Spleen (tissue), 7 donors: ENCODE measurements around the gene PDLIM4.

Experiments
- POLR2A ChIP-seq, 3 donors: fragments of 450-650 bp; IDR thresholded peaks; one replicate each; pipeline ENCODE4 v1.5.1; 2017; ENCODE audit warnings: antibody characterized with exemption in 3 of 3, mild to moderate bottlenecking in 1 of 3
- POLR2AphosphoS5 ChIP-seq, 3 donors: sonication (generic); formaldehyde crosslinking; IDR thresholded peaks; one replicate each; pipeline ENCODE4 v1.5.1; 2017; ENCODE audit warnings: antibody characterized with exemption in 3 of 3
- TF ChIP-seq, protein P1 (sequence below), 11 experiments: fragments of 200-600 bp in 7 of 11; fragments of 450-650 bp in 4 of 11; sonication (generic) in 4 of 11; IDR thresholded peaks in 8 of 11; conservative IDR thresholded peaks in 3 of 11; 1 replicate in 7 of 11; 2 replicates in 4 of 11; pipeline versions ENCODE4 v1.4.0 to v1.8.0; 2016 to 2021; ENCODE audit warnings: antibody characterized with exemption in 11 of 11, inconsistent platforms in 4 of 11, mild to moderate bottlenecking in 1 of 11
- donor health status: DM: no; HTN: no; CAD: no; lungs with moderate emphysema.
- donor health status: DM: no; HTN: no; CAD: no.
- donor health status: DM: no; HTN: no; CAD: no.

DNA sequence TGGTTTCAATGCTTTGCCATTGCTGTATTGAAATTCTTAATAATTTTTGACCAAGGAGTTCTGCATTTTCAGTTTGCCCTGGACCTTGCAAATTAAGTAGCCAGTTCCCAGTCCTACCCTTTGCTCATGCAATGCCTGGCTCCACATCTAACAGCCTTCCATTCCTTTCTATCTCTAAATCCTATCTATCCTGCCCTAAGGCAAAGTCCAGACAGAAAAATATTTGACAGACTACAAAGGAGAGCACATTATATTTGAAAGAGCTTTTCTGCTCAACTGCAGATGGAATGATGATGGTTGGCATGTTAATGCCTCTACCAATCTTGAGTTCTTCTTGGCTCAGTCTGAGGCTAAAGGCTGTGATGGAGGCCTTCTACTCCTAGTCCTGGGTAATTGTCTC lies 52.2 kb downstream of the PDLIM4 start:
- TF ChIP-seq, protein P1, sequence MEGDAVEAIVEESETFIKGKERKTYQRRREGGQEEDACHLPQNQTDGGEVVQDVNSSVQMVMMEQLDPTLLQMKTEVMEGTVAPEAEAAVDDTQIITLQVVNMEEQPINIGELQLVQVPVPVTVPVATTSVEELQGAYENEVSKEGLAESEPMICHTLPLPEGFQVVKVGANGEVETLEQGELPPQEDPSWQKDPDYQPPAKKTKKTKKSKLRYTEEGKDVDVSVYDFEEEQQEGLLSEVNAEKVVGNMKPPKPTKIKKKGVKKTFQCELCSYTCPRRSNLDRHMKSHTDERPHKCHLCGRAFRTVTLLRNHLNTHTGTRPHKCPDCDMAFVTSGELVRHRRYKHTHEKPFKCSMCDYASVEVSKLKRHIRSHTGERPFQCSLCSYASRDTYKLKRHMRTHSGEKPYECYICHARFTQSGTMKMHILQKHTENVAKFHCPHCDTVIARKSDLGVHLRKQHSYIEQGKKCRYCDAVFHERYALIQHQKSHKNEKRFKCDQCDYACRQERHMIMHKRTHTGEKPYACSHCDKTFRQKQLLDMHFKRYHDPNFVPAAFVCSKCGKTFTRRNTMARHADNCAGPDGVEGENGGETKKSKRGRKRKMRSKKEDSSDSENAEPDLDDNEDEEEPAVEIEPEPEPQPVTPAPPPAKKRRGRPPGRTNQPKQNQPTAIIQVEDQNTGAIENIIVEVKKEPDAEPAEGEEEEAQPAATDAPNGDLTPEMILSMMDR (IDR thresholded peaks at IDR 0.05 in 8 of 11, conservative IDR thresholded peaks at IDR 0.05 in 3 of 11) = no peak
- TF ChIP-seq POLR2AphosphoS5 (IDR thresholded peaks at IDR 0.05) (no peak), POLR2A (IDR thresholded peaks at IDR 0.05) (no peak)
